Transverse colon (tissue), 3 donors: Measurements from ENCODE around the gene ANAPC10.

Source experiments
- EP300 ChIP-seq: sonication (generic); formaldehyde crosslinking; IDR thresholded peaks from one replicate; pipeline ENCODE4 v1.6.1; 2017; ENCODE audit warnings: antibody characterized with exemption, low read depth
- TF ChIP-seq, protein P1 (sequence below), 5 experiments: fragments of 200-600 bp in 3 of 5; fragments of 450-650 bp in 2 of 5; sonication (generic) in 3 of 5; IDR thresholded peaks; 1 replicate in 2 of 5; 2 replicates in 3 of 5; pipeline ENCODE4 v1.5.1; 2016 to 2017; ENCODE audit warnings: antibody characterized with exemption in 5 of 5, inconsistent platforms in 3 of 5, mild to moderate bottlenecking in 2 of 5, moderate library complexity in 1 of 5

DNA sequence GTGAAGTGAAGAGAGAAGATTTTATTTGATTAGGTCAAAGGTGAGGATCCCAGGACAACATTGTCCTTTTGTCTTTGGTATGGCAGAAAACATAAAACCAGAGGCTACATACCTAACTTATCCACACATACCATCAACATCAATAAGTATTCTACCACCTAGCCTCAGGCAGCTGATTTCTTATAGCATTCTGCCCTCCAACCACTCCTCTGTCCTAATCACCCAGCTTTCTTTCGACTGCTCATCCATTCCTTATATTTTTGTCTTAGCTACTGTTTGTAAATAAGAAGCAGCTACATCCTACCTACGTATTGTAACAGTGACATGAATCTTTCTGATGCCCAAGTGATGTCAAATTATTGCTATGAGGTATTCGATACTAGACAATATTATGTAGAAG lies 129.4 kb downstream of the ANAPC10 start:
- no peak for TF ChIP-seq EP300
- TF ChIP-seq, protein P1, sequence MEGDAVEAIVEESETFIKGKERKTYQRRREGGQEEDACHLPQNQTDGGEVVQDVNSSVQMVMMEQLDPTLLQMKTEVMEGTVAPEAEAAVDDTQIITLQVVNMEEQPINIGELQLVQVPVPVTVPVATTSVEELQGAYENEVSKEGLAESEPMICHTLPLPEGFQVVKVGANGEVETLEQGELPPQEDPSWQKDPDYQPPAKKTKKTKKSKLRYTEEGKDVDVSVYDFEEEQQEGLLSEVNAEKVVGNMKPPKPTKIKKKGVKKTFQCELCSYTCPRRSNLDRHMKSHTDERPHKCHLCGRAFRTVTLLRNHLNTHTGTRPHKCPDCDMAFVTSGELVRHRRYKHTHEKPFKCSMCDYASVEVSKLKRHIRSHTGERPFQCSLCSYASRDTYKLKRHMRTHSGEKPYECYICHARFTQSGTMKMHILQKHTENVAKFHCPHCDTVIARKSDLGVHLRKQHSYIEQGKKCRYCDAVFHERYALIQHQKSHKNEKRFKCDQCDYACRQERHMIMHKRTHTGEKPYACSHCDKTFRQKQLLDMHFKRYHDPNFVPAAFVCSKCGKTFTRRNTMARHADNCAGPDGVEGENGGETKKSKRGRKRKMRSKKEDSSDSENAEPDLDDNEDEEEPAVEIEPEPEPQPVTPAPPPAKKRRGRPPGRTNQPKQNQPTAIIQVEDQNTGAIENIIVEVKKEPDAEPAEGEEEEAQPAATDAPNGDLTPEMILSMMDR (IDR thresholded peaks at IDR 0.05) = no peak
